OCI-LY7 (cell line): Measurements from ENCODE around the gene GADD45GIP1.

Experiments used
- EZH2phosphoT487 ChIP-seq: fragments of 200-600 bp; sonication (generic); IDR thresholded peaks from 2 replicates; pipeline ENCODE4 v1.6.1; 2018; ENCODE audit warnings: low read depth, borderline replicate concordance, mild to moderate bottlenecking, mixed run types, antibody characterized with exemption, low read length, moderate library complexity, mixed read lengths
- TF ChIP-seq, protein P1 (sequence below): fragments of 200-600 bp; sonication (generic); conservative IDR thresholded peaks from 2 replicates; pipeline ENCODE4 v1.5.1; 2014; ENCODE audit warnings: mild to moderate bottlenecking, antibody characterized with exemption, low read length, moderate library complexity, mixed read lengths

DNA sequence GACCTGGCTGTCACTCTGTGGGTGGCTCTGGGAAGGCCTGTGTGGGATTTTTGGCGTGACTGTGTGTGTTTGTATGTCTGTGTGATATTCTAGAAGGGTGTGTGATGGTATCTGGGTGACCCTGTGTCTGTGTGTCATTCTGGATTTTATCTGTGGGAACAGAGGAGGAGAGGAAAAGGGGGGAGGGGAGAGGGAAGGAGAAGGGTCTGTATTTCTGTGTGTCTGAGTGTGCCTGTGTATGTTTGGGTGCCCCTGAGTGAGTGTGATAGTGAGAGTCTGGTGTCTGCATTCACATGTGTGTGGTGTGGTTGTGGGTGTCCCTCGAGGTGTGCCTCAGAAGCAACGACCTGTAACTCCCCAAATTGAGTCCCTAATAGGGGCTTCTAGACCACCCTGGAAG is 30.2 kb upstream of the GADD45GIP1 start:
- TF ChIP-seq, protein P1, sequence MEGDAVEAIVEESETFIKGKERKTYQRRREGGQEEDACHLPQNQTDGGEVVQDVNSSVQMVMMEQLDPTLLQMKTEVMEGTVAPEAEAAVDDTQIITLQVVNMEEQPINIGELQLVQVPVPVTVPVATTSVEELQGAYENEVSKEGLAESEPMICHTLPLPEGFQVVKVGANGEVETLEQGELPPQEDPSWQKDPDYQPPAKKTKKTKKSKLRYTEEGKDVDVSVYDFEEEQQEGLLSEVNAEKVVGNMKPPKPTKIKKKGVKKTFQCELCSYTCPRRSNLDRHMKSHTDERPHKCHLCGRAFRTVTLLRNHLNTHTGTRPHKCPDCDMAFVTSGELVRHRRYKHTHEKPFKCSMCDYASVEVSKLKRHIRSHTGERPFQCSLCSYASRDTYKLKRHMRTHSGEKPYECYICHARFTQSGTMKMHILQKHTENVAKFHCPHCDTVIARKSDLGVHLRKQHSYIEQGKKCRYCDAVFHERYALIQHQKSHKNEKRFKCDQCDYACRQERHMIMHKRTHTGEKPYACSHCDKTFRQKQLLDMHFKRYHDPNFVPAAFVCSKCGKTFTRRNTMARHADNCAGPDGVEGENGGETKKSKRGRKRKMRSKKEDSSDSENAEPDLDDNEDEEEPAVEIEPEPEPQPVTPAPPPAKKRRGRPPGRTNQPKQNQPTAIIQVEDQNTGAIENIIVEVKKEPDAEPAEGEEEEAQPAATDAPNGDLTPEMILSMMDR, result no peak
- TF ChIP-seq EZH2phosphoT487, result no peak
